ENCODE measurements around the gene AHNAK. TPM values are rescaled to one million over a fixed set of nuclear protein-coding genes. Genes with fewer than 3 reads are reported as not detected.

Gene AHNAK
- total RNA-seq, 4 donors from 2014 or later: 1,345 to 1,611 (median 1,532) TPM

- intact Hi-C loops (cut with DNase I; ENCODE audit: low total_unique reads): no loop called here
- TF ChIP-seq CTCF (IDR thresholded peaks at IDR 0.05) (no peak), POLR2A (IDR thresholded peaks at IDR 0.05) (no peak)
- DNase-seq (ENCODE audit: low spot score in 2 of 2): no peak
- WGBS, 2 donors: 88 to 91% methylated on average over 2 of the region's 2 CpGs
- H3K4me3 ChIP-seq (ENCODE audit: low read depth, poor library complexity, severe bottlenecking): no peak overlapping the region
These were observed 14.5 kb downstream of the AHNAK start for GRCh38 chr11:62532096-62532495.

- no peak for DNase-seq (ENCODE audit: low spot score in 2 of 2)
- H3K4me3 ChIP-seq (ENCODE audit: low read depth, poor library complexity, severe bottlenecking): no peak overlapping the region
- intact Hi-C loops (cut with DNase I; ENCODE audit: low total_unique reads): no loop called here
- no peak for TF ChIP-seq CTCF (IDR thresholded peaks at IDR 0.05)
- TF ChIP-seq POLR2A (IDR thresholded peaks at IDR 0.05): no peak
- WGBS, 2 donors: 79 to 84% methylated on average over 14 of the region's 14 CpGs
These were observed 29.8 kb downstream of the AHNAK start for GRCh38 chr11:62516736-62517371.

- 75 to 83% methylated on average over 7 of the region's 7 CpGs for WGBS, 2 donors
These were observed 32.5 kb downstream of the AHNAK start for GRCh38 chr11:62514151-62514550.

GRCh38 chr11:62513626-62514025, 33.0 kb downstream of the AHNAK start:
- WGBS, 2 donors: 75 to 79% methylated on average over 10 of the region's 10 CpGs
- no peak overlapping the region for H3K4me3 ChIP-seq (ENCODE audit: low read depth, poor library complexity, severe bottlenecking)
- DNase-seq (ENCODE audit: low spot score in 2 of 2): no peak
- TF ChIP-seq POLR2A (IDR thresholded peaks at IDR 0.05) (no peak), CTCF (IDR thresholded peaks at IDR 0.05) (no peak)
- intact Hi-C loops (cut with DNase I; ENCODE audit: low total_unique reads): no loop called here

More at GRCh38 chr11:62514151-62514550, 32.5 kb downstream of the AHNAK start:
- no peak for DNase-seq (ENCODE audit: low spot score in 2 of 2)
- no peak overlapping the region for H3K4me3 ChIP-seq (ENCODE audit: low read depth, poor library complexity, severe bottlenecking)
- TF ChIP-seq CTCF (IDR thresholded peaks at IDR 0.05) (no peak), POLR2A (IDR thresholded peaks at IDR 0.05) (no peak)
- intact Hi-C loops (cut with DNase I; ENCODE audit: low total_unique reads): no loop called here

GRCh38 chr11:62512961-62513360, 33.6 kb downstream of the AHNAK start:
- no peak overlapping the region for H3K4me3 ChIP-seq (ENCODE audit: low read depth, poor library complexity, severe bottlenecking)
- no peak for DNase-seq (ENCODE audit: low spot score in 2 of 2)
- TF ChIP-seq CTCF (IDR thresholded peaks at IDR 0.05) (no peak), POLR2A (IDR thresholded peaks at IDR 0.05) (no peak)
- intact Hi-C loops (cut with DNase I; ENCODE audit: low total_unique reads): no loop called here
- 77 to 80% methylated on average over 8 of the region's 8 CpGs for WGBS, 2 donors

Measured in lower leg skin (tissue), 4 donors.